ENCODE measurements around the gene PLD1.

- TF ChIP-seq, protein P1, sequence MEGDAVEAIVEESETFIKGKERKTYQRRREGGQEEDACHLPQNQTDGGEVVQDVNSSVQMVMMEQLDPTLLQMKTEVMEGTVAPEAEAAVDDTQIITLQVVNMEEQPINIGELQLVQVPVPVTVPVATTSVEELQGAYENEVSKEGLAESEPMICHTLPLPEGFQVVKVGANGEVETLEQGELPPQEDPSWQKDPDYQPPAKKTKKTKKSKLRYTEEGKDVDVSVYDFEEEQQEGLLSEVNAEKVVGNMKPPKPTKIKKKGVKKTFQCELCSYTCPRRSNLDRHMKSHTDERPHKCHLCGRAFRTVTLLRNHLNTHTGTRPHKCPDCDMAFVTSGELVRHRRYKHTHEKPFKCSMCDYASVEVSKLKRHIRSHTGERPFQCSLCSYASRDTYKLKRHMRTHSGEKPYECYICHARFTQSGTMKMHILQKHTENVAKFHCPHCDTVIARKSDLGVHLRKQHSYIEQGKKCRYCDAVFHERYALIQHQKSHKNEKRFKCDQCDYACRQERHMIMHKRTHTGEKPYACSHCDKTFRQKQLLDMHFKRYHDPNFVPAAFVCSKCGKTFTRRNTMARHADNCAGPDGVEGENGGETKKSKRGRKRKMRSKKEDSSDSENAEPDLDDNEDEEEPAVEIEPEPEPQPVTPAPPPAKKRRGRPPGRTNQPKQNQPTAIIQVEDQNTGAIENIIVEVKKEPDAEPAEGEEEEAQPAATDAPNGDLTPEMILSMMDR (IDR thresholded peaks at IDR 0.05): no peak
- no peak for TF ChIP-seq POLR2A (IDR thresholded peaks at IDR 0.05)
Observed at GRCh38 chr3:171704002-171704401, 106.3 kb downstream of the PLD1 start.
